NT2/D1 (cell line): ENCODE results near the gene ARHGAP10.

Experiments used
- DNase-seq: peaks from one replicate; pipeline ENCODE4 v3.0.0-alpha.2; 2011; ENCODE audit warnings: low read depth, low spot score
- H3K27me3 ChIP-seq: 2 replicates; pipeline ENCODE4 v1.6.0; 2011; ENCODE audit warnings: mild to moderate bottlenecking; ENCODE audit not compliant: insufficient read length, insufficient read depth
- H3K36me3 ChIP-seq: 2 replicates; pipeline ENCODE4 v1.6.1; 2011; ENCODE audit warnings: mild to moderate bottlenecking, low read length, mixed read lengths; ENCODE audit not compliant: insufficient read depth, insufficient read length
- H3K4me1 ChIP-seq: 2 replicates; pipeline ENCODE4 v1.5.1; 2011; ENCODE audit not compliant: insufficient read depth, insufficient read length
- H3K4me3 ChIP-seq: 2 replicates; pipeline ENCODE4 v1.5.1; 2011; ENCODE audit warnings: low read depth; ENCODE audit not compliant: insufficient read length
- H3K9ac ChIP-seq: 2 replicates; pipeline ENCODE4 v1.6.0; 2011; ENCODE audit warnings: low read depth; ENCODE audit not compliant: insufficient read length
- H3K9me3 ChIP-seq: 2 replicates; pipeline ENCODE4 v1.5.1; 2011; ENCODE audit warnings: mild to moderate bottlenecking, low read length; ENCODE audit not compliant: insufficient read depth
- SUZ12 ChIP-seq: IDR thresholded peaks from 2 replicates; pipeline ENCODE4 v1.6.1; 2011; ENCODE audit not compliant: insufficient read length, insufficient read depth; ENCODE audit errors: extremely low read depth
- YY1 ChIP-seq: IDR thresholded peaks from 2 replicates; pipeline ENCODE4 v1.6.1; 2011; ENCODE audit not compliant: insufficient read length, insufficient read depth
- ZNF274 ChIP-seq: IDR thresholded peaks from 2 replicates; pipeline ENCODE4 v1.6.1; 2011; ENCODE audit warnings: mild to moderate bottlenecking, low read depth, low read length

Gene ARHGAP10

GRCh38 chr4:148057984-148058859 lies 326.3 kb downstream of the ARHGAP10 start:
- Histone ChIP-seq H3K4me1 (no peaks in the 10 kb centered on the region), H3K27me3 (no peaks in the 10 kb centered on the region), H3K9ac (no peak overlapping the region), H3K36me3 (no peaks in the 10 kb centered on the region), H3K9me3 (no peaks in the 10 kb centered on the region), H3K4me3 (no peak overlapping the region)
- no peak for DNase-seq
- TF ChIP-seq SUZ12 (no peak), ZNF274 (no peak), YY1 (no peak)

DNA sequence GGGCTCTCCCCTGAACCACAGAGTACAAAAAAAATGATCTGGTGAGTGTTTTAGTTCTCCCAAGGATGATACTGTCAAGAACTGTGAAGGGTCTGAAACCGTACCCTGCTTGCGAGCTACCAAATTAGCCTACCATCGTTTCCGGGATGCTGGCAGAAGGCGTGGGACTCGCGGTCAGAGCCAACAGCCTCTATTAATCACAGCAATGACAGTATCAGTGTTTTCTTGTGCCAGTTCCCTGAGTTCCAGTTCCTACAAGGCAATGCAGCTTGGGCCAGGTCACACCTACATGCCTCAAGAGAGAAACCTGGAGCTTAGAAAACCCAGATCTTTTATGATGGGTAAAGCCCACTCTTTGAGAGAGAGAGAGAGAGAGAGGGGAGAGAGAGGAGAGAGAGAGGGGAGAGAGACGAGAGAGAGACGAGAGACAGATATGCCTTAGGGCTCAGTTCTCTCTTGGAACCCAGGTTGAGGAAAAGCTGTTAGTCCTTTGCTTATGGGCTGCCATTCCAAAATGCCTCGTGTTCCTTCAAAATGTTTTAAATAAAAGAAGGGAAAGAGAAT lies 327.8 kb downstream of the ARHGAP10 start:
- TF ChIP-seq YY1 (no peak), SUZ12 (no peak), ZNF274 (no peak)
- Histone ChIP-seq H3K4me1 (no peaks in the 10 kb centered on the region), H3K4me3 (no peak overlapping the region)

GRCh38 chr4:148060264-148061140 lies 328.6 kb downstream of the ARHGAP10 start:
- H3K36me3 ChIP-seq: peaks cover 7% of the 10 kb centered on the region
- no peak overlapping the region for H3K9ac ChIP-seq
- H3K4me1 ChIP-seq: no peaks in the 10 kb centered on the region
- TF ChIP-seq YY1 (no peak), SUZ12 (no peak), ZNF274 (no peak)
- no peak for DNase-seq
- no peaks in the 10 kb centered on the region for H3K27me3 ChIP-seq
- no peaks in the 10 kb centered on the region for H3K9me3 ChIP-seq
- H3K4me3 ChIP-seq: no peak overlapping the region

More for the DNA sequence above, 327.8 kb downstream of the ARHGAP10 start:
- H3K36me3 ChIP-seq: peaks cover 7% of the 10 kb centered on the region
- H3K9me3 ChIP-seq: no peaks in the 10 kb centered on the region
- no peaks in the 10 kb centered on the region for H3K27me3 ChIP-seq
- no peak for DNase-seq
- H3K9ac ChIP-seq: no peak overlapping the region

DNA sequence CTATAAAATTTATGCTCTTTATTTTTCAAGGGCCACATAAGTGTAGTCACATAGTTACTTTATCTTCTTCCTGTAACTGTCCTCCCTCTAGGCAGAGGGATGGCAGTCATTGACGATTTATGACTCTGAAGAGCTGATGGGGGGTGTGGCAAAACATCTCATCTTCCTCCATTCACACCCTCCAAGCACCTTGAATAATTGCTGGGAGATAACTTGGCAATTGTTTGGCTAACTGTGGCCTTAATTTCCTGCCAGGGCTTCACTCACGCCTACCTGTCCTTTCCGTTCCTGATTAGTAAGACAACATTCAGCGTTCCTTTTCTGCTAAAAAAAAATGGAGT lies 329.2 kb downstream of the ARHGAP10 start:
- Histone ChIP-seq H3K9me3 (no peaks in the 10 kb centered on the region), H3K9ac (no peak overlapping the region), H3K4me1 (no peaks in the 10 kb centered on the region), H3K4me3 (no peak overlapping the region), H3K27me3 (no peaks in the 10 kb centered on the region), H3K36me3 (peaks cover 7% of the 10 kb centered on the region)
- no peak for DNase-seq
- TF ChIP-seq ZNF274 (no peak), SUZ12 (no peak), YY1 (no peak)

DNA sequence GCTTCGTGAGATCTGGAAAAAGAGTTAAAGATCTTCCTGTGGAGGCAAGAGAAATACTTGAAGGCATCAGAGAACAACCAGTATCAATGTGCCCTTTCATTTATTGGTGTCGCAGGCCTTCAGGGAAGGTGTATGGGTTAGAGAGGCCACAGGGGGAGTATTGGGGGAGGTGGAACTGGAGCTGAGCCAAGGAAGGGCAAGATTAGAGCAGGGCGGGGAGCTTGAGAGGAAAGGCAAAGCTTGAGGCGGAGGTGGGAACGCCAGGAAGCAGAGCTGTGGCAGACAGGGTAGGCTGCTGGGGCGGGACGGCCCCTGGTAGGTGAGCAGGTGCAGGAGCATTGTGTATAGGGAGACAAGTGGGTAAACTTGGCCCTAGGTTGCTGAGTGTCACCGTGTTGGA lies 329.9 kb downstream of the ARHGAP10 start:
- Histone ChIP-seq H3K4me1 (no peaks in the 10 kb centered on the region), H3K27me3 (no peaks in the 10 kb centered on the region), H3K9ac (no peak overlapping the region), H3K36me3 (peaks cover 7% of the 10 kb centered on the region), H3K4me3 (no peak overlapping the region), H3K9me3 (no peaks in the 10 kb centered on the region)
- no peak for TF ChIP-seq ZNF274
- TF ChIP-seq SUZ12: no peak
- TF ChIP-seq YY1: no peak
- DNase-seq: no peak

DNA sequence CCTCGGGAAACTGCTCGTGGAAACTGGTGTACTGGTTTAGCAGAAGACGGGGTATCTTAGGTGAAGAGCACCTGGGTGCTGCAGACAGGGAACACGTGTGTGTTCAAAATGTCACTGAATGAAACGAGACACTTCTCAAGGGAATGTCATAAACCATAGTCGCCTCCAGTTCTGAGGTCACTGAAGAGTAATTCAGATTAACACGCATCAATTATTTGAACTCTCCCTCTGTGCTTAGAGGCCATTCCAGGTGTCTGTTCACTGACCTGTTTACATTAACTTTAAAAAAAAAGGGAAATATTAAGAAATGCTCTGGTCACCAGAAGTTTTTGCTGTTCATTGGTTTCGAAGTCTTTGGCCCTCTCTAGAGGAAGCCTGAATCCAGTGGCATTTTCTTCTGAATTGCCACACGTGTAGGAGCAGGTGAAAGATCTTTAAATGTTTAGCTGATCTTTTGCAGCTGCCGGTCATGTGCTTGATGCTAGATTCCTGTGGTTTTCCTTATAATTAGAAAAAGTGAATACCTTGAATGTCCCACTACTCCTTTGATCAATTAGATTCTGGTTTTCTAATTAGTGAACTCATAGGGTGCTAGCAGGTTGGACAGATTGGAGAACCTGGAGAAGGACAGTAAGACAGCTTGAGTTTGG lies 330.5 kb downstream of the ARHGAP10 start:
- no peak for DNase-seq
- no peaks in the 10 kb centered on the region for H3K27me3 ChIP-seq
- no peak overlapping the region for H3K4me3 ChIP-seq
- H3K9me3 ChIP-seq: no peaks in the 10 kb centered on the region
- H3K4me1 ChIP-seq: no peaks in the 10 kb centered on the region
- peaks cover 7% of the 10 kb centered on the region for H3K36me3 ChIP-seq
- no peak overlapping the region for H3K9ac ChIP-seq
- TF ChIP-seq SUZ12 (no peak), YY1 (no peak), ZNF274 (no peak)
